ENCODE results near the gene QRFP.

The QRFP gene

GRCh38 chr9:130845254-130845653 is 51.4 kb downstream of the QRFP start:
- no peak overlapping the region for H2AFZ ChIP-seq (ENCODE audit: low read depth, low read length, severe bottlenecking)
- H3K27ac ChIP-seq (ENCODE audit: low read depth, low read length) = no peak overlapping the region
- no peak for TF ChIP-seq CTCF (IDR thresholded peaks at IDR 0.05; ENCODE audit: insufficient read depth, low read length, poor library complexity, severe bottlenecking)
- no peak for TF ChIP-seq EZH2phosphoT487 (conservative IDR thresholded peaks at IDR 0.05; ENCODE audit: low read length)
- no peaks in the 10 kb centered on the region for H3K9me3 ChIP-seq (ENCODE audit: insufficient read depth, low read length)
- no peaks in the 10 kb centered on the region for H3K9me2 ChIP-seq (replicated peaks; ENCODE audit: insufficient read depth, low read length)
- H3K4me2 ChIP-seq (ENCODE audit: low read depth, low read length, poor library complexity, severe bottlenecking) = no peak overlapping the region
- H3K79me2 ChIP-seq (ENCODE audit: insufficient read depth, low read length) = no peaks in the 10 kb centered on the region
- peaks cover 5% of the 10 kb centered on the region; the same call in 1 of the 2 replicates for H4K20me1 ChIP-seq (ENCODE audit: low read depth, low read length)
- H3K27me3 ChIP-seq (ENCODE audit: low read length) = no peaks in the 10 kb centered on the region
- no peak overlapping the region for H3K9ac ChIP-seq (ENCODE audit: low read length)
- H3K36me3 ChIP-seq (ENCODE audit: low read length) = no peaks in the 10 kb centered on the region
- H3F3A ChIP-seq (ENCODE audit: insufficient read depth) = no peaks in the 10 kb centered on the region
- no peak overlapping the region for H3K4me3 ChIP-seq (ENCODE audit: insufficient read depth, low read length, poor library complexity, severe bottlenecking)

GRCh38 chr9:130844044-130844451 is 52.6 kb downstream of the QRFP start:
- Histone ChIP-seq H3F3A (ENCODE audit: insufficient read depth) (no peaks in the 10 kb centered on the region), H2AFZ (ENCODE audit: low read depth, low read length, severe bottlenecking) (no peak overlapping the region), H3K4me3 (ENCODE audit: insufficient read depth, low read length, poor library complexity, severe bottlenecking) (no peak overlapping the region), H3K4me2 (ENCODE audit: low read depth, low read length, poor library complexity, severe bottlenecking) (no peak overlapping the region), H3K9ac (ENCODE audit: low read length) (no peak overlapping the region), H3K27ac (ENCODE audit: low read depth, low read length) (no peak overlapping the region), H3K9me3 (ENCODE audit: insufficient read depth, low read length) (no peaks in the 10 kb centered on the region), H3K9me2 (replicated peaks; ENCODE audit: insufficient read depth, low read length) (no peaks in the 10 kb centered on the region), H3K36me3 (ENCODE audit: low read length) (no peaks in the 10 kb centered on the region), H3K27me3 (ENCODE audit: low read length) (no peaks in the 10 kb centered on the region), H4K20me1 (ENCODE audit: low read depth, low read length) (peaks cover 5% of the 10 kb centered on the region; the same call in 1 of the 2 replicates), H3K79me2 (ENCODE audit: insufficient read depth, low read length) (no peaks in the 10 kb centered on the region)
- TF ChIP-seq CTCF (IDR thresholded peaks at IDR 0.05; ENCODE audit: insufficient read depth, low read length, poor library complexity, severe bottlenecking) (no peak), EZH2phosphoT487 (conservative IDR thresholded peaks at IDR 0.05; ENCODE audit: low read length) (no peak)

- Histone ChIP-seq H3K9ac (ENCODE audit: low read length) (no peak overlapping the region), H3K27ac (ENCODE audit: low read depth, low read length) (no peak overlapping the region), H3F3A (ENCODE audit: insufficient read depth) (no peaks in the 10 kb centered on the region), H3K79me2 (ENCODE audit: insufficient read depth, low read length) (no peaks in the 10 kb centered on the region), H3K4me3 (ENCODE audit: insufficient read depth, low read length, poor library complexity, severe bottlenecking) (no peak overlapping the region), H3K4me2 (ENCODE audit: low read depth, low read length, poor library complexity, severe bottlenecking) (no peak overlapping the region), H4K20me1 (ENCODE audit: low read depth, low read length) (peaks cover 5% of the 10 kb centered on the region), H3K36me3 (ENCODE audit: low read length) (no peaks in the 10 kb centered on the region), H3K27me3 (ENCODE audit: low read length) (no peaks in the 10 kb centered on the region), H2AFZ (ENCODE audit: low read depth, low read length, severe bottlenecking) (no peak overlapping the region), H3K9me2 (replicated peaks; ENCODE audit: insufficient read depth, low read length) (no peaks in the 10 kb centered on the region), H3K9me3 (ENCODE audit: insufficient read depth, low read length) (no peaks in the 10 kb centered on the region)
- no peak for TF ChIP-seq EZH2phosphoT487 (conservative IDR thresholded peaks at IDR 0.05; ENCODE audit: low read length)
- TF ChIP-seq CTCF (IDR thresholded peaks at IDR 0.05; ENCODE audit: insufficient read depth, low read length, poor library complexity, severe bottlenecking) = no peak
These were observed 53.3 kb downstream of the QRFP start for GRCh38 chr9:130843049-130843908.

Data from SU-DHL-6 (cell line).